HepG2 (cell line): ENCODE measurements around the gene ATP4A. TPM values are rescaled to one million over a fixed set of nuclear protein-coding genes. Genes with fewer than 3 reads are reported as not detected.

ENCODE experiments used
- ATAC-seq: fragments of 200-7000 bp; cut with Tn5 transposase; 3 replicates; pipeline ENCODE4 v1.9.1; 2020; ENCODE audit warnings: mild to moderate bottlenecking, moderate library complexity
- BruUV-seq: library from RNA; stranded (reverse); fragments of 400-500 nt; replicated peaks from 2 replicates; lab custom pipeline; 2021; lab: Mats Ljungman, UMichigan
- CTCF ChIA-PET: fragments of 300-600 bp; formaldehyde crosslinking; extraction: SDS; loops from one replicate; lab custom pipeline; 2021; ENCODE audit warnings: low total read pairs, inconsistent platforms, low intra/inter-chr PET ratio; lab: Yijun Ruan, JAX
- POLR2A ChIA-PET: fragments of 350-600 bp; sonication (Branson Sonifier 250); formaldehyde crosslinking; loops from one replicate; lab custom pipeline; 2020; ENCODE audit warnings: antibody characterized with exemption, inconsistent platforms; lab: Yijun Ruan, JAX
- DNase-seq: peaks from one replicate; pipeline ENCODE4 v3.0.0-alpha.2; 2015; ENCODE audit warnings: low spot score
- FAIRE-seq: peaks from 3 replicates; lab custom pipeline; 2011; peaks lifted over from hg19 to GRCh38; lab: Jason Lieb, UNC
- H2AFZ ChIP-seq: one replicate; pipeline ENCODE4 v1.6.1; 2011; ENCODE audit warnings: low read length, inconsistent platforms
- H3K27ac ChIP-seq: fragments of 300-600 bp; 3 replicates; pipeline ENCODE4 v1.8.0; 2011; ENCODE audit warnings: mixed run types, mild to moderate bottlenecking, mixed read lengths, low read length, inconsistent platforms; ENCODE audit not compliant: insufficient read depth; ENCODE audit errors: extremely low read length
- H3K27me3 ChIP-seq, 2 experiments: fragments of 200-600 bp in 1 of 2; 2 replicates in 1 of 2; 3 replicates in 1 of 2; pipeline versions ENCODE4 v1.6.0 to v1.8.0; 2011; ENCODE audit warnings: low read length in 2 of 2, mild to moderate bottlenecking in 2 of 2, moderate library complexity in 2 of 2, inconsistent platforms in 1 of 2; ENCODE audit not compliant: insufficient read depth in 2 of 2, control insufficient read depth in 1 of 2
- H3K36me3 ChIP-seq, 2 experiments: fragments of 200-600 bp in 1 of 2; replicated peaks in 1 of 2; 2 replicates in 1 of 2; 3 replicates in 1 of 2; pipeline versions ENCODE4 v1.5.1 to v1.8.0; 2011; ENCODE audit warnings: low read length in 2 of 2, inconsistent platforms in 1 of 2; ENCODE audit not compliant: insufficient read depth in 2 of 2, control insufficient read depth in 1 of 2
- H3K4me1 ChIP-seq: 2 replicates; pipeline ENCODE4 v1.5.1; 2012; ENCODE audit warnings: low read length, inconsistent platforms; ENCODE audit not compliant: insufficient read depth
- H3K4me2 ChIP-seq: 2 replicates; pipeline ENCODE4 v1.6.0; 2011; ENCODE audit warnings: low read depth, low read length, inconsistent platforms
- H3K4me3 ChIP-seq, 3 experiments: fragments of 200-600 bp in 1 of 3; sonication (generic), shearing (Covaris generic) in 1 of 3; replicated peaks in 1 of 3; 2 replicates each; pipeline ENCODE4 v1.5.1; 2011 to 2016; ENCODE audit warnings: low read length in 3 of 3, inconsistent platforms in 2 of 3, low read depth in 2 of 3, mild to moderate bottlenecking in 2 of 3, control low read depth in 1 of 3, mixed read lengths in 1 of 3; ENCODE audit not compliant: insufficient read depth in 1 of 3
- H3K79me2 ChIP-seq: one replicate; pipeline ENCODE4 v1.6.1; 2011; ENCODE audit warnings: low read length, inconsistent platforms; ENCODE audit not compliant: insufficient read depth
- H3K9ac ChIP-seq: 2 replicates; pipeline ENCODE4 v1.6.0; 2011; ENCODE audit warnings: mild to moderate bottlenecking, low read depth, low read length, inconsistent platforms; ENCODE audit not compliant: insufficient read depth
- H3K9me3 ChIP-seq: 2 replicates; pipeline ENCODE4 v1.5.1; 2012; ENCODE audit warnings: mild to moderate bottlenecking, low read length
- H4K20me1 ChIP-seq: 2 replicates; pipeline ENCODE4 v1.6.0; 2011; ENCODE audit warnings: inconsistent platforms, mild to moderate bottlenecking, low read length, moderate library complexity; ENCODE audit not compliant: insufficient read depth
- CEBPG ChIP-seq: IDR thresholded peaks from 2 replicates; pipeline ENCODE4 v1.6.1; 2016
- SNAPC2 ChIP-seq: sonication (generic); formaldehyde crosslinking; IDR thresholded peaks from 2 replicates; pipeline ENCODE4 v1.8.1; 2022; ENCODE audit warnings: mild to moderate bottlenecking, missing genetic modification reagents
- TEAD3 ChIP-seq: optimal IDR thresholded peaks from 2 replicates; pipeline ENCODE3; 2016; ENCODE audit warnings: borderline replicate concordance
- ZFY ChIP-seq: sonication (generic); formaldehyde crosslinking; IDR thresholded peaks from 2 replicates; pipeline ENCODE4 v1.4.0; 2020; ENCODE audit warnings: missing genetic modification reagents
- ZKSCAN8 ChIP-seq: IDR thresholded peaks from 2 replicates; pipeline ENCODE4 v1.6.1; 2016; ENCODE audit warnings: borderline replicate concordance, missing genetic modification reagents, missing compliant biosample characterization
- ZMYM4 ChIP-seq: sonication (generic); formaldehyde crosslinking; IDR thresholded peaks from 2 replicates; pipeline ENCODE4 v1.8.1; 2023; ENCODE audit warnings: mild to moderate bottlenecking, missing genetic modification reagents
- ZNF788 ChIP-seq: sonication (generic); formaldehyde crosslinking; IDR thresholded peaks from 2 replicates; pipeline ENCODE4 v1.5.0; 2020; ENCODE audit warnings: mild to moderate bottlenecking, missing genetic modification reagents, borderline replicate concordance
- WGBS: methylation state at CpG from one replicate; pipeline ENCODE4 v1.1.6; 2017; ENCODE audit warnings: low lambda C conversion rate; 5-methylcytosine and 5-hydroxymethylcytosine counted together
- in situ Hi-C: cut with HindIII; loops from 2 replicates; pipeline ENCODE4 v1.10.0; 2017; ENCODE audit warnings: low pct_unique_long_range_greater_than_20kb; ENCODE audit not compliant: extremely low pct_ligation_motif_present
- intact Hi-C: fragments of 100-400 bp; cut with micrococcal nuclease; formaldehyde crosslinking; loops from one replicate; pipeline ENCODE4 v1.10.0; 2022; ENCODE audit not compliant: unreplicated experiment
- polyA plus RNA-seq, 8 experiments: library from polyadenylated mRNA; depleted of rRNA in 3 of 8; stranded (reverse) in 7 of 8; unstranded in 1 of 8; fragments of >200 nt; fragmentation: Illumina TruSeq in 4 of 8; extraction: Trizol in 4 of 8; gene quantifications; 2 replicates each; pipeline versions ENCODE4 v1.2.1 to v1.2.3, GENCODE V29; 2011 to 2016; ENCODE audit warnings: low read depth in 4 of 8, missing spikeins in 1 of 8, mixed read lengths in 1 of 8; ENCODE audit not compliant: insufficient read depth in 1 of 8
- total RNA-seq, 5 experiments: library from RNA; depleted of rRNA; stranded (reverse); fragments of >200 nt; fragmentation: Illumina TruSeq; extraction: Trizol; gene quantifications; 2 replicates each; pipeline ENCODE4 v1.2.3, GENCODE V29; 2016; ENCODE audit warnings: low read depth in 1 of 5

Gene ATP4A
- total and polyA plus RNA-seq, 2 of the 13 experiments (the other 11 are each of a cell fraction or from before 2014, with no cell fraction given) = 0.08 to 0.11 TPM

GRCh38 chr19:35544110-35544802 is 19.2 kb downstream of the ATP4A start:
- FAIRE-seq = no peak
- ChIA-PET CTCF (no interaction called here), POLR2A (interaction anchor here (0.9 kb wide), 2 partner anchors 101 to 294 kb away, joined by 3 read pairs; no protein-coding TSS in a partner anchor)
- no peak for DNase-seq
- Histone ChIP-seq H3K4me2 (peak overlapping the region; percentile 97), H3K27me3 (no peaks in the 10 kb centered on the region; a peak in 1 of 5 replicates), H4K20me1 (no peaks in the 10 kb centered on the region), H3K36me3 (peaks cover 0 to 3% of the 10 kb centered on the region in 2 experiments; a peak in 3 of 5 replicates), H3K9ac (peak overlapping the region; percentile 88), H3K27ac (peak overlapping the region; percentile 66), H2AFZ (no peak overlapping the region), H3K9me3 (no peaks in the 10 kb centered on the region), H3K4me1 (peaks cover 48% of the 10 kb centered on the region), H3K79me2 (peaks cover 25% of the 10 kb centered on the region), H3K4me3 (peak overlapping the region; percentile 89 to 96 (median 92))
- BruUV-seq = no TSS peak
- TF ChIP-seq SNAPC2 (CRISPR knock-in tag) (no peak), ZNF788 (CRISPR knock-in tag) (0 out of 2 replicates have a peak, but pooled peaks have one; percentile 50), ZKSCAN8 (peak; percentile 86; the same call in 1 of the 2 replicates), TEAD3 (CRISPR knock-in tag) (peak; percentile 41), ZMYM4 (no peak), ZFY (0 out of 2 replicates have a peak, but pooled peaks have one; percentile 26), CEBPG (CRISPR knock-in tag) (peak; percentile 31; the same call in 1 of the 2 replicates)
- intact Hi-C loops (no loop called here), in situ Hi-C loops (no loop called here)
- ATAC-seq = 0 out of 3 replicates have a peak, but pooled peaks have one; percentile 2
- WGBS = 34% methylated on average over 2 of the region's 3 CpGs
